H9 (cell line): ENCODE results near the gene VPS13C. TPM values are rescaled to one million over a fixed set of nuclear protein-coding genes. Genes with fewer than 3 reads are reported as not detected.

Experiments
- DNase-seq: peaks from one replicate; pipeline ENCODE4 v3.0.0-alpha.2; 2017
- H2AFZ ChIP-seq: one replicate; pipeline ENCODE4 v1.6.1; 2013; ENCODE audit warnings: mild to moderate bottlenecking, low read length, control low read depth, moderate library complexity
- H2AK5ac ChIP-seq: 2 replicates; pipeline ENCODE4 v1.6.1; 2013; ENCODE audit warnings: low read length, control low read depth, mixed read lengths; ENCODE audit not compliant: insufficient read length
- H2BK120ac ChIP-seq: one replicate; pipeline ENCODE4 v1.6.1; 2013; ENCODE audit warnings: low read depth, mild to moderate bottlenecking, low read length, control low read depth, inconsistent platforms; ENCODE audit not compliant: poor library complexity, severe bottlenecking
- H2BK12ac ChIP-seq: 2 replicates; pipeline ENCODE4 v1.6.1; 2013; ENCODE audit warnings: low read length, control low read depth, mixed read lengths, low read depth; ENCODE audit not compliant: insufficient read length
- H2BK15ac ChIP-seq: 2 replicates; pipeline ENCODE4 v1.6.1; 2013; ENCODE audit warnings: low read depth, low read length, control low read depth
- H2BK20ac ChIP-seq: one replicate; pipeline ENCODE4 v1.6.1; 2013; ENCODE audit warnings: low read depth, mild to moderate bottlenecking, low read length, control low read depth, inconsistent platforms; ENCODE audit not compliant: poor library complexity, severe bottlenecking
- H2BK5ac ChIP-seq: 2 replicates; pipeline ENCODE4 v1.6.1; 2013; ENCODE audit warnings: low read length, control low read depth, mixed read lengths; ENCODE audit not compliant: insufficient read length
- H3K14ac ChIP-seq: 2 replicates; pipeline ENCODE4 v1.6.1; 2013; ENCODE audit warnings: low read length, control low read depth; ENCODE audit not compliant: insufficient read depth
- H3K18ac ChIP-seq: 2 replicates; pipeline ENCODE4 v1.6.1; 2013; ENCODE audit warnings: low read depth, mild to moderate bottlenecking, mixed read lengths, low read length, control low read depth; ENCODE audit not compliant: insufficient read length
- H3K23ac ChIP-seq: 2 replicates; pipeline ENCODE4 v1.6.1; 2013; ENCODE audit warnings: low read length, control low read depth, mixed read lengths, low read depth; ENCODE audit not compliant: insufficient read length
- H3K23me2 ChIP-seq: 2 replicates; pipeline ENCODE4 v1.6.1; 2013; ENCODE audit warnings: low read depth, mild to moderate bottlenecking, mixed read lengths, low read length, control low read depth; ENCODE audit not compliant: insufficient read length, poor library complexity, severe bottlenecking
- H3K27ac ChIP-seq: 2 replicates; pipeline ENCODE4 v1.5.1; 2013; ENCODE audit warnings: low read length, control low read depth, mixed read lengths, low read depth; ENCODE audit not compliant: insufficient read length
- H3K27me3 ChIP-seq: 2 replicates; pipeline ENCODE4 v1.6.1; 2013; ENCODE audit warnings: low read length, control low read depth, inconsistent platforms; ENCODE audit not compliant: insufficient read depth
- H3K4ac ChIP-seq: 2 replicates; pipeline ENCODE4 v1.6.1; 2013; ENCODE audit warnings: low read depth, mild to moderate bottlenecking, control low read depth, inconsistent platforms, low read length, moderate library complexity
- H3K4me1 ChIP-seq: 2 replicates; pipeline ENCODE4 v1.6.1; 2013; ENCODE audit warnings: low read length, control low read depth, inconsistent platforms; ENCODE audit not compliant: insufficient read depth
- H3K4me2 ChIP-seq: 2 replicates; pipeline ENCODE4 v1.6.1; 2013; ENCODE audit warnings: low read length, control low read depth, mixed read lengths; ENCODE audit not compliant: insufficient read length, insufficient read depth
- H3K56ac ChIP-seq: 2 replicates; pipeline ENCODE4 v1.6.1; 2013; ENCODE audit warnings: low read depth, mild to moderate bottlenecking, mixed read lengths, low read length, control low read depth; ENCODE audit not compliant: insufficient read length
- H3K79me1 ChIP-seq: 2 replicates; pipeline ENCODE4 v1.6.1; 2013; ENCODE audit warnings: low read depth, mild to moderate bottlenecking, moderate library complexity, low read length, control low read depth, inconsistent platforms; ENCODE audit not compliant: insufficient read depth, poor library complexity, severe bottlenecking
- H3K79me2 ChIP-seq: 2 replicates; pipeline ENCODE4 v1.6.1; 2013; ENCODE audit warnings: low read length, control low read depth, inconsistent platforms; ENCODE audit not compliant: insufficient read depth
- H3K9ac ChIP-seq: 2 replicates; pipeline ENCODE4 v1.6.1; 2013; ENCODE audit warnings: low read length, control low read depth, mixed read lengths; ENCODE audit not compliant: insufficient read length; ENCODE audit errors: extremely low read depth
- H3K9me3 ChIP-seq: one replicate; pipeline ENCODE4 v1.6.1; 2013; ENCODE audit warnings: low read depth, low read length, inconsistent platforms; ENCODE audit not compliant: control insufficient read depth
- H3T11ph ChIP-seq: one replicate; pipeline ENCODE4 v1.6.1; 2013; ENCODE audit warnings: mild to moderate bottlenecking, low read length, control low read depth, inconsistent platforms
- H4K20me1 ChIP-seq: one replicate; pipeline ENCODE4 v1.6.1; 2013; ENCODE audit not compliant: control insufficient read depth, insufficient read length, insufficient read depth
- H4K5ac ChIP-seq: 2 replicates; pipeline ENCODE4 v1.6.1; 2013; ENCODE audit warnings: low read depth, mild to moderate bottlenecking, mixed read lengths, low read length, control low read depth; ENCODE audit not compliant: insufficient read length
- H4K8ac ChIP-seq: replicated peaks from 2 replicates; pipeline ENCODE4 v1.6.1; 2013; ENCODE audit warnings: low read length, control low read depth, mixed read lengths, low read depth; ENCODE audit not compliant: insufficient read length
- H4K91ac ChIP-seq: 2 replicates; pipeline ENCODE4 v1.6.1; 2013; ENCODE audit warnings: low read depth, mild to moderate bottlenecking, moderate library complexity, mixed read lengths, low read length, control low read depth; ENCODE audit not compliant: insufficient read length
- H3K27ac Mint-ChIP-seq, 3 experiments: 2 replicates in 2 of 3; 3 replicates in 1 of 3; pipeline ENCODE4 v1.8.0; 2020 to 2021; ENCODE audit warnings: mixed read lengths in 3 of 3, mild to moderate bottlenecking in 1 of 3, moderate library complexity in 1 of 3
- H3K27me3 Mint-ChIP-seq: 2 replicates; pipeline ENCODE4 v1.8.0; 2021; ENCODE audit warnings: low read depth, mild to moderate bottlenecking, moderate library complexity, mixed read lengths
- H3K36me3 Mint-ChIP-seq, 3 experiments: 2 replicates in 2 of 3; 3 replicates in 1 of 3; pipeline ENCODE4 v1.8.0; 2020 to 2021; ENCODE audit warnings: low read depth in 3 of 3, mixed read lengths in 3 of 3; ENCODE audit not compliant: insufficient read depth in 1 of 3
- H3K4me1 Mint-ChIP-seq, 2 experiments: 2 replicates each; pipeline ENCODE4 v1.8.0; 2020; ENCODE audit warnings: mixed read lengths in 2 of 2
- H3K4me3 Mint-ChIP-seq, 2 experiments: 2 replicates in 1 of 2; 3 replicates in 1 of 2; pipeline ENCODE4 v1.8.0; 2020 to 2021; ENCODE audit warnings: mild to moderate bottlenecking in 2 of 2, mixed read lengths in 2 of 2, moderate library complexity in 1 of 2
- H3K9me3 Mint-ChIP-seq, 2 experiments: 2 replicates in 1 of 2; 3 replicates in 1 of 2; pipeline ENCODE4 v1.8.0; 2020; ENCODE audit warnings: mild to moderate bottlenecking in 2 of 2, mixed read lengths in 2 of 2, moderate library complexity in 1 of 2
- CTCF ChIP-seq: fragments of 200-600 bp; sonication (generic); conservative IDR thresholded peaks from 3 replicates; pipeline ENCODE4 v1.8.0; 2021; ENCODE audit warnings: antibody characterized with exemption, mild to moderate bottlenecking
- WGBS: extraction: QIAGEN DNeasy Blood & Tissue Kit; methylation state at CpG from one replicate; pipeline ENCODE4 v1.1.7; 2013; ENCODE audit warnings: missing lambda C conversion rate, low lambda C conversion rate, mixed read lengths; ENCODE audit not compliant: insufficient read length; ENCODE audit errors: extremely low coverage; 5-methylcytosine and 5-hydroxymethylcytosine counted together
- total RNA-seq: library from RNA; stranded (reverse); gene quantifications from 2 replicates; pipeline ENCODE4 v1.2.1, GENCODE V29; 2021

VPS13C gene
- total RNA-seq, 1 experiment from 2014 or later: 14.2 TPM

- no peaks in the 10 kb centered on the region for H3K27me3 Mint-ChIP-seq
- H3K9me3 Mint-ChIP-seq: peaks cover 11% of the 10 kb centered on the region in 2 experiments
- Histone ChIP-seq H2AK5ac (no peak overlapping the region), H2BK120ac (no peak overlapping the region), H4K20me1 (no peaks in the 10 kb centered on the region), H4K91ac (no peak overlapping the region), H3K79me2 (no peaks in the 10 kb centered on the region), H3K27me3 (no peaks in the 10 kb centered on the region), H2BK15ac (no peak overlapping the region), H3T11ph (no peak overlapping the region), H3K4me1 (peaks cover 3% of the 10 kb centered on the region; the same call in 1 of the 2 replicates), H2AFZ (no peak overlapping the region), H3K9me3 (no peaks in the 10 kb centered on the region), H3K56ac (no peak overlapping the region), H3K23me2 (no peaks in the 10 kb centered on the region), H3K23ac (no peak overlapping the region), H2BK12ac (no peak overlapping the region), H3K18ac (no peak overlapping the region), H3K4me2 (no peak overlapping the region), H4K5ac (no peak overlapping the region), H3K14ac (no peak overlapping the region), H4K8ac (no peak overlapping the region), H3K4ac (no peak overlapping the region), H3K9ac (no peak overlapping the region), H2BK5ac (no peak overlapping the region), H2BK20ac (no peak overlapping the region), H3K79me1 (no peaks in the 10 kb centered on the region), H3K27ac (no peak overlapping the region)
- WGBS: no CpG with 5 or more reads among the region's 5 CpGs
- TF ChIP-seq CTCF: no peak
- H3K4me3 Mint-ChIP-seq: no peak overlapping the region
- no peak overlapping the region for H3K27ac Mint-ChIP-seq
- DNase-seq: no peak
- peaks cover 9 to 12% of the 10 kb centered on the region in 2 experiments for H3K4me1 Mint-ChIP-seq
- H3K36me3 Mint-ChIP-seq: peaks cover 10 to 12% (median 11%) of the 10 kb centered on the region in 3 experiments; a peak in 6 of 7 replicates
Measured at GRCh38 chr15:61888074-61888780, 172.0 kb downstream of the VPS13C start.
